Small intestine (tissue), 7 donors: Measurements from ENCODE around the gene FGA. TPM values are rescaled to one million over a fixed set of nuclear protein-coding genes. Genes with fewer than 3 reads are reported as not detected.
A peak's percentile ranks its signal among the peaks of the same experiment; 100 is the strongest.
"Not testable (repeated sequence)": the region's sequence is repeated elsewhere in the genome, so short reads cannot be mapped to it uniquely, and the experiment has no call there.

Experiments used
- DNase-seq, 2 donors: peaks; one replicate each; pipeline versions ENCODE4 v3.0.0 to v3.0.0-alpha.2; 2013
- FAIRE-seq: peaks from 2 replicates; lab custom pipeline; 2012; peaks lifted over from hg19 to GRCh38; lab: Jason Lieb, UNC
- H3K27ac ChIP-seq, 3 donors: one replicate each; pipeline ENCODE4 v1.5.1; 2013; ENCODE audit warnings: low read length in 2 of 3, mild to moderate bottlenecking in 2 of 3, control low read depth in 1 of 3, inconsistent platforms in 1 of 3, low read depth in 1 of 3, moderate library complexity in 1 of 3
- H3K27me3 ChIP-seq, 3 donors: one replicate each; pipeline ENCODE4 v1.6.1; 2013; ENCODE audit warnings: low read length in 3 of 3, inconsistent platforms in 1 of 3; ENCODE audit not compliant: control insufficient read depth in 3 of 3, insufficient read depth in 3 of 3
- H3K36me3 ChIP-seq, 3 donors: one replicate each; pipeline ENCODE4 v1.6.1; 2013; ENCODE audit warnings: low read length in 3 of 3, inconsistent platforms in 1 of 3, low read depth in 1 of 3, mild to moderate bottlenecking in 1 of 3, moderate library complexity in 1 of 3; ENCODE audit not compliant: control insufficient read depth in 3 of 3, insufficient read depth in 2 of 3
- H3K4me1 ChIP-seq, 3 donors: one replicate each; pipeline ENCODE4 v1.6.1; 2013; ENCODE audit warnings: low read length in 2 of 3, inconsistent platforms in 1 of 3, low read depth in 1 of 3, mild to moderate bottlenecking in 1 of 3, moderate library complexity in 1 of 3; ENCODE audit not compliant: control insufficient read depth in 3 of 3, insufficient read depth in 2 of 3
- H3K4me3 ChIP-seq, 3 donors: one replicate each; pipeline ENCODE4 v1.5.1; 2013; ENCODE audit warnings: low read length in 3 of 3, control low read depth in 1 of 3, inconsistent platforms in 1 of 3, low read depth in 1 of 3, mild to moderate bottlenecking in 1 of 3, moderate library complexity in 1 of 3
- H3K9me3 ChIP-seq, 2 donors: one replicate each; pipeline ENCODE4 v1.6.1; 2013; ENCODE audit warnings: low read depth in 1 of 2, low read length in 1 of 2; ENCODE audit not compliant: control insufficient read depth in 2 of 2, insufficient read depth in 1 of 2
- WGBS, 3 donors: extraction: QIAGEN DNeasy Blood & Tissue Kit; methylation state at CpG; one replicate each; pipeline ENCODE4 v1.1.7; 2013; 5-methylcytosine and 5-hydroxymethylcytosine counted together
- polyA plus RNA-seq, 4 donors: library from polyadenylated mRNA; stranded (reverse) in 3 of 4; unstranded in 1 of 4; fragments of 200-250 nt in 3 of 4; fragments of 120-200 nt in 1 of 4; gene quantifications; one replicate each; pipeline versions ENCODE4 v1.2.1 to v1.2.3, GENCODE V29; 2013
- donor health status: healthy with polysubstance abuse.
- donor health status: control.
- donor health status: control.
- donor health status: Bipolar disorder and iron deficiency.
- donor health status: healthy.

Gene FGA
- polyA plus RNA-seq, 4 donors, result 0.36 to 24.6 TPM; not detected in 2

- 83 to 85% (median 85%) methylated on average over 4 of the region's 4 CpGs for WGBS, 3 donors
- no peaks in the 10 kb centered on the region for H3K4me1 ChIP-seq
- H3K36me3 ChIP-seq, result no peaks in the 10 kb centered on the region
- no peaks in the 10 kb centered on the region for H3K9me3 ChIP-seq
- DNase-seq (no peak), FAIRE-seq (no peak)
- H3K4me3 ChIP-seq, result no peak overlapping the region
- peaks cover 0 to 2% (median 0%) of the 10 kb centered on the region in 3 donors for H3K27me3 ChIP-seq
- no peak overlapping the region for H3K27ac ChIP-seq
Measured at GRCh38 chr4:154604696-154605200, 14.2 kb upstream of the FGA start.

GRCh38 chr4:154603033-154603943 is 12.7 kb upstream of the FGA start:
- no peaks in the 10 kb centered on the region for H3K9me3 ChIP-seq
- H3K27ac ChIP-seq, result no peak overlapping the region
- FAIRE-seq (no peak), DNase-seq (no peak)
- H3K27me3 ChIP-seq, result peaks cover 0 to 2% (median 0%) of the 10 kb centered on the region in 3 donors
- WGBS, 3 donors, result 89 to 93% (median 91%) methylated on average over 6 of the region's 6 CpGs
- H3K4me3 ChIP-seq, result no peak overlapping the region
- H3K4me1 ChIP-seq, result no peaks in the 10 kb centered on the region
- no peaks in the 10 kb centered on the region for H3K36me3 ChIP-seq

- H3K4me1 ChIP-seq, result peaks cover 0 to 2% (median 0%) of the 10 kb centered on the region in 3 donors
- WGBS, 3 donors, result 54 to 71% (median 59%) methylated on average over 1 of the region's 1 CpG
- no peak overlapping the region for H3K4me3 ChIP-seq
- H3K9me3 ChIP-seq, result no peaks in the 10 kb centered on the region
- DNase-seq (no peak), FAIRE-seq (no peak)
- no peaks in the 10 kb centered on the region for H3K36me3 ChIP-seq
- H3K27ac ChIP-seq, result no peak overlapping the region
- peaks cover 0 to 2% (median 0%) of the 10 kb centered on the region in 3 donors for H3K27me3 ChIP-seq
Measured at GRCh38 chr4:154602404-154603020, 12.0 kb upstream of the FGA start.

- DNase-seq (no peak), FAIRE-seq (no peak)
- 74 to 78% (median 75%) methylated on average over 7 of the region's 7 CpGs for WGBS, 3 donors
- Histone ChIP-seq H3K36me3 (no peaks in the 10 kb centered on the region), H3K4me1 (peaks cover 0 to 5% (median 0%) of the 10 kb centered on the region in 3 donors), H3K27ac (no peak overlapping the region), H3K27me3 (no peaks in the 10 kb centered on the region), H3K9me3 (no peaks in the 10 kb centered on the region), H3K4me3 (no peak overlapping the region)
Measured at GRCh38 chr4:154597798-154598774, 7.5 kb upstream of the FGA start.

GRCh38 chr4:154597281-154597680 is 6.7 kb upstream of the FGA start:
- H3K27ac ChIP-seq, FAIRE-seq, H3K9me3 ChIP-seq, DNase-seq, H3K27me3 ChIP-seq, H3K4me3 ChIP-seq, H3K36me3 ChIP-seq: not testable (repeated sequence)
- H3K4me1 ChIP-seq, result peaks cover 0 to 13% (median 0%) of the 10 kb centered on the region in 3 donors
- WGBS, 3 donors, result 86 to 92% (median 92%) methylated on average over 11 of the region's 11 CpGs

GRCh38 chr4:154595807-154596206 is 5.3 kb upstream of the FGA start:
- Histone ChIP-seq H3K27ac (no peak overlapping the region), H3K9me3 (peaks cover 0 to 3% of the 10 kb centered on the region in 2 donors), H3K4me1 (peaks cover 0 to 28% (median 0%) of the 10 kb centered on the region in 3 donors), H3K27me3 (no peaks in the 10 kb centered on the region), H3K36me3 (no peaks in the 10 kb centered on the region), H3K4me3 (no peak overlapping the region)
- FAIRE-seq (no peak), DNase-seq (peak in 1 of 2 donors; percentile 65)

- not testable (repeated sequence) for H3K27ac ChIP-seq, H3K9me3 ChIP-seq, DNase-seq, FAIRE-seq, H3K27me3 ChIP-seq, H3K4me3 ChIP-seq, H3K36me3 ChIP-seq
- peaks cover 0 to 33% (median 2%) of the 10 kb centered on the region in 3 donors for H3K4me1 ChIP-seq
- 88 to 95% (median 92%) methylated on average over 3 of the region's 3 CpGs for WGBS, 3 donors
Measured at GRCh38 chr4:154594343-154594742, 3.8 kb upstream of the FGA start.
